Iris pigment epithelial cell (primary cell): Measurements from ENCODE around the gene FKBP9.
"Not testable (repeated sequence)": the region's sequence is repeated elsewhere in the genome, so short reads cannot be mapped to it uniquely, and the experiment has no call there.

Experiments
- DNase-seq: peaks from one replicate; pipeline ENCODE4 v3.0.0-alpha.2; 2011; ENCODE audit warnings: low read depth

FKBP9 gene

GRCh38 chr7:32957326-32958045, at the start of gene FKBP9:
FKBP9 (plus strand) TSS chr7:32957440; CDS start chr7:32957574, 134 bp downstream.
- peak; percentile 83 for DNase-seq

- DNase-seq = no peak
These were observed 47.0 kb upstream of the FKBP9 start for GRCh38 chr7:32910195-32910594.

GRCh38 chr7:32914184-32914583, 43.1 kb upstream of the FKBP9 start:
- DNase-seq = no peak

- no peak for DNase-seq
These were observed 42.2 kb upstream of the FKBP9 start for GRCh38 chr7:32915041-32915536.

GRCh38 chr7:32916006-32916405, 41.2 kb upstream of the FKBP9 start:
- DNase-seq = no peak

- not testable (repeated sequence) for DNase-seq
These were observed 40.2 kb upstream of the FKBP9 start for GRCh38 chr7:32916994-32917393.

GRCh38 chr7:32921896-32922295, 35.3 kb upstream of the FKBP9 start:
- DNase-seq = peak; percentile 59

- no peak for DNase-seq
These were observed 28.4 kb upstream of the FKBP9 start for GRCh38 chr7:32928785-32929298.

GRCh38 chr7:32929430-32930143, 27.7 kb upstream of the FKBP9 start:
- no peak for DNase-seq

GRCh38 chr7:32930378-32930777, 26.9 kb upstream of the FKBP9 start:
- DNase-seq = no peak

- no peak for DNase-seq
These were observed 21.7 kb upstream of the FKBP9 start for GRCh38 chr7:32935558-32935957.

GRCh38 chr7:32936689-32937088, 20.6 kb upstream of the FKBP9 start:
- DNase-seq = no peak

GRCh38 chr7:32937344-32938174, 19.7 kb upstream of the FKBP9 start:
- peak; percentile 16 for DNase-seq

GRCh38 chr7:32941181-32941580, 16.1 kb upstream of the FKBP9 start:
- no peak for DNase-seq

GRCh38 chr7:32941681-32942414, 15.4 kb upstream of the FKBP9 start:
- no peak for DNase-seq

- DNase-seq = peak; percentile 72
These were observed 14.6 kb upstream of the FKBP9 start for GRCh38 chr7:32942415-32943251.

- DNase-seq = no peak
These were observed 13.8 kb upstream of the FKBP9 start for GRCh38 chr7:32943252-32944030.

- DNase-seq = no peak
These were observed 9.7 kb upstream of the FKBP9 start for GRCh38 chr7:32947420-32947983.

- DNase-seq = no peak
These were observed 9.0 kb upstream of the FKBP9 start for GRCh38 chr7:32948202-32948601.
